K562 (cell line): Measurements from ENCODE around the gene ANHX. TPM values are rescaled to one million over a fixed set of nuclear protein-coding genes. Genes with fewer than 3 reads are reported as not detected.

ENCODE experiments used
- ATAC-seq: fragments of 200-7000 bp; cut with Tn5 transposase; 3 replicates; pipeline ENCODE4 v1.9.1; 2020; ENCODE audit warnings: moderate library complexity
- BruUV-seq: library from RNA; stranded (reverse); fragments of 400-500 nt; replicated peaks from 2 replicates; lab custom pipeline; 2021; lab: Mats Ljungman, UMichigan
- CTCF ChIA-PET: fragments of 300-600 bp; formaldehyde crosslinking; extraction: SDS; loops from one replicate; lab custom pipeline; 2021; ENCODE audit warnings: low intra/inter-chr PET ratio; lab: Yijun Ruan, JAX
- POLR2A ChIA-PET: fragments of 300-600, 350-650 bp; sonication (Branson Sonifier 250); formaldehyde crosslinking; extraction: SDS; loops from one replicate; lab custom pipeline; 2021; ENCODE audit warnings: antibody characterized with exemption, inconsistent platforms; lab: Yijun Ruan, JAX
- DNase-seq, 4 experiments: peaks; one replicate each; pipeline versions ENCODE4 v3.0.0 to v3.0.0-alpha.2; 2011 to 2018; ENCODE audit warnings: low spot score in 3 of 4, mixed read lengths in 3 of 4; ENCODE audit errors: extremely low read depth in 1 of 4
- FAIRE-seq: peaks from 2 replicates; lab custom pipeline; 2011; peaks lifted over from hg19 to GRCh38; lab: Jason Lieb, UNC
- H2AFZ ChIP-seq: 2 replicates; pipeline ENCODE4 v1.6.0; 2011; ENCODE audit warnings: low read depth, low read length, control low read depth, inconsistent platforms
- H3K27ac ChIP-seq: fragments of 200-600 bp; 3 replicates; pipeline ENCODE4 v1.8.0; 2011; ENCODE audit warnings: low read depth, mild to moderate bottlenecking, control low read depth, inconsistent platforms, low read length, moderate library complexity, mixed read lengths; ENCODE audit errors: extremely low read depth
- H3K27me3 ChIP-seq, 2 experiments: fragments of 300-600 bp in 1 of 2; 2 replicates in 1 of 2; 3 replicates in 1 of 2; pipeline versions ENCODE4 v1.6.0 to v1.8.0; 2011; ENCODE audit warnings: inconsistent platforms in 2 of 2, low read length in 2 of 2, mild to moderate bottlenecking in 1 of 2, mixed read lengths in 1 of 2, moderate library complexity in 1 of 2; ENCODE audit not compliant: control insufficient read depth in 2 of 2, insufficient read depth in 2 of 2
- H3K36me3 ChIP-seq: fragments of 300-600 bp; 3 replicates; pipeline ENCODE4 v1.8.0; 2011; ENCODE audit warnings: mild to moderate bottlenecking, low read length, inconsistent platforms; ENCODE audit not compliant: control insufficient read depth, insufficient read depth
- H3K4me1 ChIP-seq, 2 experiments: fragments of 200-600 bp in 1 of 2; replicated peaks in 1 of 2; 2 replicates in 1 of 2; 3 replicates in 1 of 2; pipeline versions ENCODE4 v1.5.1 to v1.8.0; 2011; ENCODE audit warnings: inconsistent platforms in 2 of 2, low read length in 2 of 2, mild to moderate bottlenecking in 1 of 2, mixed read lengths in 1 of 2, moderate library complexity in 1 of 2; ENCODE audit not compliant: control insufficient read depth in 2 of 2, insufficient read depth in 2 of 2
- H3K4me2 ChIP-seq: 2 replicates; pipeline ENCODE4 v1.6.1; 2011; ENCODE audit warnings: low read length, control low read depth, inconsistent platforms, mixed read lengths; ENCODE audit not compliant: insufficient read depth
- H3K4me3 ChIP-seq: fragments of 200-600 bp; sonication (generic), shearing (Covaris generic); 2 replicates; pipeline ENCODE4 v1.5.1; 2016; ENCODE audit warnings: control low read depth, inconsistent platforms
- H3K79me2 ChIP-seq: fragments of 200-600 bp; 3 replicates; pipeline ENCODE4 v1.8.0; 2011; ENCODE audit warnings: low read length, inconsistent platforms; ENCODE audit not compliant: control insufficient read depth, insufficient read depth
- H3K9ac ChIP-seq, 2 experiments: 2 replicates each; pipeline versions ENCODE4 v1.6.0 to v1.6.1; 2011; ENCODE audit warnings: low read depth in 2 of 2, low read length in 2 of 2, control low read depth in 1 of 2, inconsistent platforms in 1 of 2, mild to moderate bottlenecking in 1 of 2, mixed read lengths in 1 of 2; ENCODE audit not compliant: insufficient read depth in 1 of 2
- H3K9me1 ChIP-seq: one replicate; pipeline ENCODE4 v1.6.0; 2011; ENCODE audit warnings: inconsistent platforms, mild to moderate bottlenecking, low read length, moderate library complexity; ENCODE audit not compliant: control insufficient read depth, insufficient read depth
- H3K9me3 ChIP-seq: replicated peaks from 2 replicates; pipeline ENCODE4 v1.5.1; 2011; ENCODE audit warnings: low read depth, low read length, inconsistent platforms; ENCODE audit not compliant: control insufficient read depth, insufficient read depth
- H4K20me1 ChIP-seq: replicated peaks from 2 replicates; pipeline ENCODE4 v1.6.1; 2011; ENCODE audit warnings: low read length, inconsistent platforms, mixed read lengths; ENCODE audit not compliant: control insufficient read depth, insufficient read depth
- ARID1B ChIP-seq: fragments of 450-650 bp; IDR thresholded peaks from 2 replicates; pipeline ENCODE4 v1.6.1; 2016; ENCODE audit warnings: antibody characterized with exemption, mild to moderate bottlenecking, inconsistent platforms
- ELK3 ChIP-seq: fragments of 450-650 bp; formaldehyde crosslinking; IDR thresholded peaks from 2 replicates; pipeline ENCODE4 v1.4.0; 2020; ENCODE audit warnings: mild to moderate bottlenecking
- ETS1 ChIP-seq: conservative IDR thresholded peaks from 2 replicates; pipeline ENCODE4 v1.6.1; 2011; ENCODE audit warnings: low read depth, mild to moderate bottlenecking, low read length; ENCODE audit not compliant: control insufficient read depth
- ETV5 ChIP-seq: sonication (generic); formaldehyde crosslinking; IDR thresholded peaks from 2 replicates; pipeline ENCODE4 v1.4.0; 2020; ENCODE audit warnings: low read depth, mild to moderate bottlenecking, missing genetic modification reagents
- HDAC3 ChIP-seq: fragments of 450-650 bp; IDR thresholded peaks from 2 replicates; pipeline ENCODE4 v1.6.1; 2018; ENCODE audit warnings: borderline replicate concordance, mild to moderate bottlenecking, moderate library complexity; ENCODE audit not compliant: partially characterized antibody
- HES1 ChIP-seq: fragments of 450-650 bp; IDR thresholded peaks from 2 replicates; pipeline ENCODE4 v1.6.1; 2016; ENCODE audit warnings: low read depth, mild to moderate bottlenecking, moderate library complexity
- HNRNPH1 ChIP-seq: fragments of 200-400 bp; formaldehyde crosslinking; optimal IDR thresholded peaks from 2 replicates; pipeline ENCODE3; 2017; ENCODE audit warnings: low read depth, mild to moderate bottlenecking, low read length, moderate library complexity
- MEF2D ChIP-seq: conservative IDR thresholded peaks from 2 replicates; pipeline ENCODE4 v1.6.1; 2016; ENCODE audit warnings: low read depth, missing genetic modification characterization, missing compliant biosample characterization
- MIER1 ChIP-seq: fragments of 450-650 bp; IDR thresholded peaks from 2 replicates; pipeline ENCODE4 v1.6.1; 2016; ENCODE audit warnings: antibody characterized with exemption, mild to moderate bottlenecking, low read depth
- OTX1 ChIP-seq: fragments of 450-650 bp; formaldehyde crosslinking; IDR thresholded peaks from 2 replicates; pipeline ENCODE4 v1.4.0; 2022; ENCODE audit warnings: mild to moderate bottlenecking
- PHB ChIP-seq: fragments of 250-450 bp; sonication (Bioruptor Pico); IDR thresholded peaks from 2 replicates; pipeline ENCODE4 v1.5.0; 2021
- PRDM10 ChIP-seq: fragments of 450-650 bp; IDR thresholded peaks from 2 replicates; pipeline ENCODE4 v1.6.1; 2018; ENCODE audit not compliant: partially characterized antibody
- RUNX1 ChIP-seq: sonication (generic); IDR thresholded peaks from 2 replicates; pipeline ENCODE4 v1.6.1; 2016; ENCODE audit warnings: antibody characterized with exemption, low read depth
- SLC30A9 ChIP-seq: fragments of 250-450 bp; sonication (Bioruptor Pico); IDR thresholded peaks from 2 replicates; pipeline ENCODE4 v1.8.0; 2022; ENCODE audit warnings: mild to moderate bottlenecking, moderate library complexity
- ZNF644 ChIP-seq: fragments of 200-800 bp; sonication (Bioruptor generic); IDR thresholded peaks from 2 replicates; pipeline ENCODE4 v1.6.1; 2016; ENCODE audit warnings: low read depth, missing genetic modification characterization, missing compliant biosample characterization
- WGBS: fragments of 100-300 bp; shearing (Covaris generic); methylation state at CpG from one replicate; pipeline ENCODE4 v1.1.6; 2016; ENCODE audit warnings: low coverage, mixed read lengths; ENCODE audit not compliant: insufficient coverage; ENCODE audit errors: missing lambda C conversion rate; 5-methylcytosine and 5-hydroxymethylcytosine counted together
- in situ Hi-C: fragments of 300-500 bp; cut with MboI; formaldehyde crosslinking; loops from 4 replicates; pipeline ENCODE4 v1.15.0; 2018; ENCODE audit warnings: inconsistent platforms, mixed read lengths
- intact Hi-C: fragments of 100-400 bp; cut with micrococcal nuclease; formaldehyde crosslinking; loops from 2 replicates; pipeline ENCODE4 v1.14.2; 2022
- polyA plus RNA-seq, 8 experiments: library from polyadenylated mRNA; depleted of rRNA in 4 of 8; stranded (reverse) in 5 of 8; unstranded in 3 of 8; fragments of >200 nt; fragmentation: Nextera tagmentation in 2 of 8; fragmentation: Illumina TruSeq in 1 of 8; extraction: Ambion mirVana in 2 of 8; extraction: Trizol in 1 of 8; gene quantifications; 2 replicates each; pipeline versions ENCODE4 v1.2.1 to v1.2.3, GENCODE V29; 2011 to 2014; ENCODE audit warnings: inconsistent platforms in 1 of 8, missing spikeins in 1 of 8
- total RNA-seq, 7 experiments: library from RNA; depleted of rRNA in 6 of 7; stranded (reverse); fragments of >200 nt in 6 of 7; fragmentation: Illumina TruSeq in 2 of 7; extraction: Trizol in 2 of 7; gene quantifications; 2 replicates each; pipeline versions ENCODE4 v1.2.1 to v1.2.3, GENCODE V29; 2011 to 2021; ENCODE audit warnings: low replicate concordance in 1 of 7

ANHX gene
- total and polyA plus RNA-seq, 9 of the 15 experiments (the other 6 are each of a cell fraction or from before 2014, with no cell fraction given): not detected

GRCh38 chr12:133227281-133227852 is 8.3 kb downstream of the ANHX start (continued):
- TF ChIP-seq PRDM10 (no peak), ZNF644 (tag) (no peak), HDAC3 (no peak), ELK3 (CRISPR knock-in tag) (no peak)
- TF ChIP-seq, all 486 proteins: peak for 0

GRCh38 chr12:133226690-133227089 is 9.0 kb downstream of the ANHX start:
- ATAC-seq (no peak), FAIRE-seq (no peak), DNase-seq (no peak)
- Histone ChIP-seq H3K4me2 (no peak overlapping the region), H3K9me3 (no peaks in the 10 kb centered on the region; the same call in 1 of the 2 replicates), H3K79me2 (no peaks in the 10 kb centered on the region), H4K20me1 (no peaks in the 10 kb centered on the region), H3K27me3 (no peaks in the 10 kb centered on the region), H3K9me1 (no peaks in the 10 kb centered on the region), H3K36me3 (no peaks in the 10 kb centered on the region), H3K27ac (no peak overlapping the region), H3K4me3 (no peak overlapping the region), H2AFZ (no peak overlapping the region), H3K4me1 (no peaks in the 10 kb centered on the region), H3K9ac (no peak overlapping the region)
- in situ Hi-C loops: no loop called here
- no TSS peak for BruUV-seq
- ChIA-PET CTCF (no interaction called here), POLR2A (no interaction called here)
- TF ChIP-seq MEF2D (tag) (no peak), ETV5 (CRISPR knock-in tag) (no peak), OTX1 (CRISPR knock-in tag) (no peak), HNRNPH1 (no peak), ARID1B (no peak), MIER1 (no peak), SLC30A9 (CRISPR knock-in tag) (no peak), ETS1 (no peak), PHB (CRISPR knock-in tag) (no peak), HES1 (no peak), RUNX1 (no peak)
- WGBS: 1% methylated on average over 7 of the region's 8 CpGs
- intact Hi-C loops: no loop called here
